NCI-H187 (cell line): ENCODE data around the gene SLC17A2.

ENCODE experiments used
- DNase-seq, 2 experiments: peaks; one replicate each; lab custom pipeline; 2025; lab: John Stamatoyannopoulos, UW

Gene SLC17A2

GRCh38 chr6:25883536-25883935 lies 47.0 kb downstream of the SLC17A2 start:
- no peak for DNase-seq

DNA sequence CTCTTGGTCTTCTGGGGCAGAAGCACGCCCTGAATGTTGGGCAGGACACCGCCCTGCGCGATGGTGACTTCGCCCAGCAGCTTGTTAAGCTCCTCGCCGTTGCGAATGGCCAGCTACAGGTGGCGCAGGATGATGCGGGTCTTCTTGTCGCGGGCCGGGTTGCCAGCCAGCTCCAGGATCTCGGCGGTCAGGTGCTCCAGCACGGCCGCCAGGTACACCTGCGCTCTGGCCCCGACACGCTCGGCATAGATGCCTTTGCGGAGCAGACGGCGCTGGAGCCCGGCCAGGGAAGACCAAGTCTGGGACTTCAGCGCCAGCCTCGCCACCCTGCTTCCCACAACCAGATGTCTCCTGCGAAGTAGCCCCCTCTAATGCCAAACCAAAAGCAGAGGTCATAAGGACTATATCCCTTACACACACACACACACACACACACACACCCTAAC lies 48.4 kb downstream of the SLC17A2 start:
- no peak for DNase-seq

- DNase-seq: no peak
Observed at GRCh38 chr6:25880601-25881000, 49.9 kb downstream of the SLC17A2 start.

DNA sequence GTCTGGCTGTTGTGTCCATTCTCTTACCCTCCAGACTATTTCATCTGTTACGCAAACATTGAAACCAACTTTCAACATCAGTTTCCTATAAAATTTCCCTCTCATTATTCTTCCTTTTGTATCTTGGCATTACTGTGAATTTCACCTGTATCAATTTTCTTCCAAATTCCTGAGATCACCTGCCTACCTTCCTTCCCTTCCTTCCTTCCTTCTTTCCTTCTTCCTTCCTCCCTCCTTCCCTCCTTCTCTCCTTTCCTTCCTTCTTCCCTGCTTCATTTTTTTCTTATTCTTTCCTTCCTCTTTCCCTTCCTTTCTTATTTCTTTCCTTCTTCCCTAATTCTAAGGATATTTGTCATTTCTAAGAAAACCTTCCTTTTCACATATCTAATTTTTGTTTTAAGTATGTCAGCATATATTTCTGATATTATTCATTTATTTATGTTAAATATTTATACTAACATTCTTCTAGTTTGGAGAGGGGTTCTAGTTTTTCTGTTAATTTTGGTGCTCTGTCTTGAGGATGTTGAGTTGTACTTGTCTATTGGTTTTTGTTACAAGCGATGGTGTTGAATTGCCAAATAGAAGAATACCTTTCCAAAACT lies 51.7 kb downstream of the SLC17A2 start:
- no peak for DNase-seq

- DNase-seq: no peak
Observed at GRCh38 chr6:25875926-25876602, 54.4 kb downstream of the SLC17A2 start.

DNA sequence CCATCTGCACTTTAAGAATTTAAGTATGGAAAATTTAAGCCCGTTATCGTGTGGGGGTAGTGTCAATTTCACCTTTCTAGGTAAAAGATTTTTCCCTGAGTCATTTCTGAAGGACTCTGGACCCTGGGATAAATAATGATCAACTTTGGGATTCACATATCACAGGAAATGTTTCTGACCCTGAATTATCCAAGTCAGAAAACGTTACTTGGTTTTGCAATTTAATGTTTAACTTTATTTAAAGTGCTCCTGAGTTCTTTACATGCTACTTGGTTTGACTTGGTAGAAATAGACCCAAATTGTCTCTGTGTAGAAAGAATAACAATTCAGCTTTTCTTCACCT lies 55.0 kb downstream of the SLC17A2 start:
- DNase-seq: no peak

- DNase-seq: no peak
Observed at GRCh38 chr6:25874822-25875562, 55.5 kb downstream of the SLC17A2 start.

GRCh38 chr6:25874118-25874517 lies 56.4 kb downstream of the SLC17A2 start, which contains the start of gene SLC17A3:
SLC17A3 (minus strand) TSS chr6:25874243; CDS start chr6:25868387, 5,856 bp downstream.
- DNase-seq: no peak

GRCh38 chr6:25872814-25873213 lies 57.7 kb downstream of the SLC17A2 start:
- no peak for DNase-seq

GRCh38 chr6:25869840-25870239 lies 60.7 kb downstream of the SLC17A2 start:
- DNase-seq: no peak

GRCh38 chr6:25868436-25869183 lies 61.9 kb downstream of the SLC17A2 start:
- no peak for DNase-seq

GRCh38 chr6:25866011-25866410 lies 64.5 kb downstream of the SLC17A2 start:
- no peak for DNase-seq

- no peak for DNase-seq
Observed at GRCh38 chr6:25863360-25863759, 67.1 kb downstream of the SLC17A2 start.
